Activated T-cell treated with anti-CD3 and anti-CD28 coated beads for 1 hour (primary cell): Measurements from ENCODE around the gene ADORA2B.
"Not testable (repeated sequence)": the region's sequence is repeated elsewhere in the genome, so short reads cannot be mapped to it uniquely, and the experiment has no call there.

Source experiments
- DNase-seq: peaks from one replicate; pipeline ENCODE4 v3.0.0-alpha.2; 2020; ENCODE audit warnings: low read depth

The ADORA2B gene

DNA sequence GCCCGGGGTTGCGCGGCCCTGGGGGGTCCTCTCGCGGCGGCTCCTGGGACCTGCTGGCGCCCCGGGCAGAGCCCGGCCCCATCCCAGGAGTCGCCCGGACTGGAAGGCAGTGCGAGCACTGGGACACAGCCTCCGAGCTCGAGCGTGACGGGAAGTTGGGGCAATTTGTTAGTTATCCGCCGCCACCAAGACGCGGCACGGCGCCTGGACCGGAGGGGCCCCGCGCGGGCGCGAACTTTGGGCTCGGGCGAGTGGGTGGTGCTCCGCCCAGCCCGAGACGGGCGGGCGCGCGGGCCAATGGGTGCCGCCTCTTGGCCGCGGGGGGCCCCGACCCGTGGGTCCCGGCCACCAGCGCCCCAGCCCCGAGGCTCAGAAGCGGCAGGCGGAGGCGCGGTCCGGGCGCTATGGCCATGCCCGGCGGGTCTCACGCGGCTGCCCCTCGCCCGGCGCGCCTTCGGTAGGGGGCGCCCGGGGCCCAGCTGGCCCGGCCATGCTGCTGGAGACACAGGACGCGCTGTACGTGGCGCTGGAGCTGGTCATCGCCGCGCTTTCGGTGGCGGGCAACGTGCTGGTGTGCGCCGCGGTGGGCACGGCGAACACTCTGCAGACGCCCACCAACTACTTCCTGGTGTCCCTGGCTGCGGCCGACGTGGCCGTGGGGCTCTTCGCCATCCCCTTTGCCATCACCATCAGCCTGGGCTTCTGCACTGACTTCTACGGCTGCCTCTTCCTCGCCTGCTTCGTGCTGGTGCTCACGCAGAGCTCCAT lies at the start of gene ADORA2B:
Gene ADORA2B, plus strand, starts transcription at position 372 of the 768 bp plus-strand sequence. Its CDS starts 119 bp downstream, at position 491.
- DNase-seq, result peak; percentile 19

DNA sequence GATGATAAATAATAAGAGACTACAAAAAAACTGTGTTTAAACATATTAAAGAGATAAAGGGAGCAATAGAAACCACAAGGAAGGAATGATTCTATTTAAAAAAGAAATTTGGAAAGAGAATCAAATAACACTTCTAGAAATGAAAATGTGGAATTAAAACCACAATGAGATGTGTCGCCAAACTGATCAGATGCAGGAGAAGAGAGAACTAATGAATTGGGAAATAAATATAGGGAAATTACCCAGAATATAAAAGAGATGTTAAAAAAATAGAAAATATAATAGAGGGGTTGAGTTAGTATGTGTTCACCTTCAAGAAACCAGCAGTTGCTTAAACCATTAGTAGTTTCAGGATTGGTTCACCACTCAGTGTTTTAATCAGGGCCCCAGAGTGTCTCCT lies 48.7 kb upstream of the ADORA2B start:
- no peak for DNase-seq

DNA sequence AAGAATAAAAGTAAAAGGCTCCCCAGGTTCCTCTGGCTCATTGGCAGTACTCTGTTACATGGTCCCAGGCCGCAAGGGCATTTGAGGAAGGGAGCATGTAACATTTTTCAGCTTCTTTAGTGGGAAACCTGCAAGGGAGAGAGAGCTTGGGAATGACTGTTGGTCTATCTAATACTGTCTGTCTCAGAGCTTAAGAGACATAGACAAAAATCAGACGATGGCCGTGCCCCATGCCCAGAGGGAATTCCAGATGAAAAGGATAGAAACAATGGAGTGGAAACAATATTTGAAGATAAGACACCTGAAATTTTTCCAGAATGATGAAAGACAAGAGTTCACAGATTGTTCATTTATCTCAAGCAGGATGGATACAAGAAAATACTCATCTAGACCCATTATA lies 48.1 kb upstream of the ADORA2B start:
- DNase-seq, result no peak

DNA sequence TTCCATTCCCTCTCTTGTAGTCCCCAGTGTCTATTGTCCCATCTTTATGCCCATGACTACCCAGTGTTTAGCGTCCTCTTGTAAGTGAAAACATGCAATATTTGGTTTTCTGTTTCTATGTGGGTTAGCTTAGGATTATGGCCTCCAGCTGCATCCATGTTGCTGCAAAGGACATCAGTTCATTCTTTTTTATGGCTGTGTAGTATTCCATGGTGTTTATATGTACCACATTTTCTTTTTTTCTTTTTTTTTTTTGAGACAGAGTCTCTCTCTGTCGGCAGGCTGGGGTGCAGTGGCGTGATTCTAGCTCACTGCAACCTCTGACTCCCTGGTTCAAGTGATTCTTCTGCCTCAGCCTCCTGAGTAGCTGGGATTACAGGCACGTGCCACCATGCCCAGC lies 45.3 kb upstream of the ADORA2B start:
- not testable (repeated sequence) for DNase-seq

DNA sequence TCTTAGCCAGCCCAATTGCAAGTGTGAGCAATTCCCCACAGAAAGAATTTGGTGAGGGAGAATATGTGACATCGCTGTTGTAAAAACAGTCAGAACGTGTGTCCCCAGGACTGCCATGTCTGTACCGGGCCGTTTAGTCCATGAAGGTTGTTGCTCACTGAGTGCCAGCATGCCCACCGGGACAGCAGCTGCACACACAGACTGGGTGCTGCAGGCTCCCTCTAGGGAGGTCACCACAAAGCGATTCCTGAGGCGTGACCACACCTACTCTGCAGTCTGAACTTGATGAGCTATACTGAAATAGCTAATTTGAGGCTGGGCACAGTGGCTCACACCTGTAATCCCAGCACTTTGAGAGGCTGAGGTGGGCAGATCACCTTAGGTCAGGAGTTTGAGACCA lies 44.1 kb upstream of the ADORA2B start:
- no peak for DNase-seq

DNA sequence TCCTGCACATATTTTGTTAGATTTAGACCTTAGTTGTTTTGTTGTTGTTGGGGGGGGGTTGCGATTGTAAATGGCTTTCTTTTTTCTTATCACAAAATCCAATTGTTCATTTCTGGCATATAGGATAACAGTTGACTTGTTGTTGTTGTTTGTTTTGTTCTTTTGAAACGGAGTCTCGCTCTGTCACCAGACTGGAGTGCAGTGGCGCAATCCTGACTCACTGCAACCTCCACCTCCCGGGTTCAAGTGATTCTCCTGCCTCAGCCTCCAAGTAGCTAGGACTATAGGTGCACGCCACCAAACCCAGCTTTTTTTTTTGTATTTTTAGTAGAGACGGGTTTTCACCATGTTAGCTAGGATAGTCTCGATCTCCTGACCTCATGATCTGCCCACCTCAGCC lies 39.7 kb upstream of the ADORA2B start:
- DNase-seq, result not testable (repeated sequence)

DNA sequence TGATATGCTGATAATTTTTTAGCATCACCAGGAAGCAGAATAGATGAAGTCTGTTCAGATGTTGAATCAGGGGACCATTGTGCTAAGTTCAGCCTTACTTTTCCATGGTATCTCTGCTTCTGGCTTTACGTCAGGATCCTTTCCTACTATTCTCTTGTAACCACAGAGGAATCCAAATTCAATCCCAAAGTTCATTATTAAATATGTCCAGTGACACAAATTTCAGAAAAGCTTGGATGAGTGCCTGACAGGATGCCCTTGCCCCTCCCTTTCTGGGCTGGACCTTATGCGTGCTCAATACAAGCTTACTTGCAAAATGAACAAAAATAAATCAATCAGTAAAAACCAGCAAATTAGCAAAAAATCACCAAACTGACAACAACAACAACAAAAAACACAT lies 37.6 kb upstream of the ADORA2B start:
- DNase-seq, result no peak

DNA sequence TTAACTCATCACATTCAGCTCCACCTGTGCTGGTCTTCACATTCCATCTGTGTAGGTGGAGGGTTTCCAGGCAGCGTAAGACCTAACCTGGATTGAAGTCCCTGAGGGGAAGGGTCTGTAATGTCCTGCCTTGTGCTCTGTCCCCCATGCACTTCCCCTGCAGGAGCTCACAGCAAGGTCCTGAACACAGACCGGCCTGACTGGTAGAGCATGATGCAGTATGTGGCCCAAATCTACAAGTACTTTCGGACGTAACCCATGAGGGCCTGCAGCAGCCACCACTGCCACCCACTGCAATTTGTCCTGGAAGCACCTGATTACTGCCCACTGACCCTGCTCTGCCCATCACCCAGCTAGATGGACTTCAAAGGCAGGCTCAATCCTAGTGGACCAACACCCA lies 36.6 kb upstream of the ADORA2B start:
- DNase-seq, result no peak

DNA sequence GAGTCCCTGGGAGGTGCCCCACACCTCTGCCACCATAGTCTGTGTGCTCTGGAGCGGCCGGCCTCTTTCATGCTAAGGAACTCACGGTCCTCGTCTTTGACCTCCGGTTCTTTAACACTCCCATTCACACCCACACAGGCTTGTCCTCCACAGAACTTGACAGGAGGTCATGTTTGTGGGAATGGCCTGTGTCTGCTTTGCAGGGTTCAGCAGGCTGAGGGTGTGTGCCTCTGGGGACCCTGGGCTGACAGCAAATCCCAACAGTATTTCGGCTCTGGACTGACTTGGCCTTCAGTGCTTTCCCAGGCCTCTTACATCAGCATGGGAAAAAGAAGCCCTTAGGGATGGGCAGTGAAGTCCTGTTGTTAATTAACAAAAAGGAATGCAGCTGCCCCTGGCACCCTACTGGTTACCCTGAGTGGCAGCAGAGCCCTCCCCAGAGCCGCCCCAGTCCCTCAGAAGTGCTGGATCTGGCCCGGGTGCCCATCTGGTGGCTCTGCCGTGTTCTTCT lies 35.4 kb upstream of the ADORA2B start:
- DNase-seq, result no peak

DNA sequence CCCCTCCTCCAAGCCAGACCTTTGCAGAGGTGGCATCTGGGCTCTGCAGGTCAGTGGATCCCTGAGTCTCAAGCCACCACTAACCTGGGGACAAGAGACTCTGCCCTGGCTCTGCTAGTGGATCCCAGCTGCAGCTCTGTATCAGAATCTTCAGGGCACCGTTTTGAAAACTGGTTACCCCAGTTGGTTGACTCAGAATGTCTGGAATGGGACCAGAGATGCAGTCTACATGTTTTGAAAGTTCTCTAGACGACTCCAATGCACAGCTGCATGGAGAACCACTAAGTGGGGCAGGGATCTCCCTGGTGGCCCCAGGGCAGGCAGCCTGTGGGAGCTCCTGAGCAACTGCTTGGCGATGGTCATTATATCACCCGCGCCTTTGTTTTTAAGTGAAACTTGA lies 34.1 kb upstream of the ADORA2B start:
- no peak for DNase-seq

DNA sequence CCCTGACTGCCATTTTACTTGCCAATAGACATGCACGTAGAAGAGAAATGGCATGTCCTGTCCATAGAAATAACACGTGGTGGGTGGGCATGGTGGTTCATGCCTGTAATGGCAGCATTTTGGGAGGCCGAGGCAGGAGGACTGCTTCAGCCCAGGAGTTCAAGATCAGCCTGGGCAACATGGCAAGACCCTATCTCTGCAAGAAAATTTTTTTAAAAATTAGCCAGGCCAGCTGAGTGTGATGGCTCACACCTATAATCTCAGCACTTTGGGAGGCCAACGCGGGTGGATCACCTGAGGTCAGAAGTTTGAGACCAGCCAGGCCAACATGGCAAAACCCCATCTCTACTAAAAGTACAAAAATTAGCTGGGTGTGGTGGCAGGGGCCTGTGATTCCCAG lies 33.2 kb upstream of the ADORA2B start:
- DNase-seq, result not testable (repeated sequence)

DNA sequence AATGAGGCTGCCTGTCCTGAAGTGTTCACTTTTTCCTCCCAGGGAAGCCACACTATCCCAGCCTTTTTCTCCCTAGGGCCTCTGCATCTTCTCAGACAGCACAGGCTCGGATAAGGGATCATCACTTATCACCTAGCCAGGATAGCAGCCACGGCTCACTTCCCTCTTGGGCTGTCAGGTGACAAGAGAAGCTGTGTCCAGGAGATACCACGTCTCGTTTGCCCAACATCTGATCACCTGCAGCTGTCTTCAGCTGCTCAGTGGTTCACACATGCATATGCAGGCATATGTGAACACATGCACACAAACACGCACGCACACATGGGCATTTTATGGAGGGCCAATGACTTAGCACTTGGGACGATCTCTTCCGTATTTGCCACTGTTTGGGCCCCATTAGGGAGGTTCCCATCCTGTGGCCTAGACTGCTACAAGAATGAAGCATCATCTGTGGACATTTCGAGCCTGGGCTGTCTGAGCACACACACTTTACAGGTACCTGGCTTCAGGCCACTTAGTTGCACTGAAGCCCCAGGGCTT lies 32.4 kb upstream of the ADORA2B start:
- DNase-seq, result no peak

DNA sequence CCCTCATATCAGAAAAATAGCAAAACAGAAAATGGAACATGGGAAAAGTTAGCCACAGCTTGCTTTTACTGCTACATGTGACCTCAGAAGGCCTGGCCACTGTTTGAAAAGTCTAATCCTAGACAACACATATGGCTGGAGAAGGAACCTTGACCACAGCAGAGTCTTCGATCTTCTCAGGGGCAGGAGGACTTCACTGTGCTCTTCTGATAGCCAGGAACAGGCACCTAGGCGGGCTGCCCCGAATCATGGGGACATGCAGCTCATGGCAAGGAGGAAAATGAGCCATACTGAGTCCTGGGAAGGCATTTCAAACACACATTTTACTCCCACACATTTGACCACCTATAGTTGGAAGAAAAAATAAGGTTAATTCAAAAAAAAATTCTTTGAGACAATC lies 31.1 kb upstream of the ADORA2B start:
- DNase-seq, result no peak

DNA sequence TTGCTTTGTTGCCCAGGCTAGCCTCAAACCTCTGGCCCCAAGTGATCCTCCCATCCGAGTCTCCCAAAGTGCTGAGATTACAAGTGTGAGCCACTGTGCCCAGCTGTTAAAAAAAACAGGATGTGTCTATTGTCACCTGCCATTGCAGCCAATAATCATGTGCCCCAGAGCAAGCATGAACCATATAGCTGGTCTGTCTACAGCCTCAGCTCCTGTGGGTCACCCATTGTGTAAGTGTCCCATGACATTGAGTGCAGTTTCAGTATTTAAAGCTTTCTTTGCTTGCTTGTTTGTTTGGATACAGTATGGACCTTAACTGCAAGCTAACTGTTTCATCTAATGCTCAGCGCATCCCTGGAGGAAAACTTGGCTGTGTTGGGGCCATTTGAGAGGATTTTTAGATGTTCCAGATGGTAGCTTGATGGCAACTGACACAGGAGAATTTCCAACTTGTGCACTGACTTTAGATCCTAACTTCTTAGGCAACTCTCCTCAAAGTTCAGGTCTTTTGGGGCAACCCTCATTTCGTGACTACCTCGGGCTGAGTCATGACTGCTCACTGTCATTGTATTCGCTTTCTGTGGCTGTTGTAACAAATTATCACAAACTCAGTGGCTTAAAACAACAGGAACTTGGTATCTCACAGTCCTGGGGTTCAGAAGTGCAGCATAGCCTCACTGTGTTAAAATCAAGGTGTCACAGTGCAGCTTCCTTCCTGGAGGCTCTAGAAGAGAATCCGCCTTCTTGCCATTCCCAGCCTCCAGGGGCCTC lies 30.3 kb upstream of the ADORA2B start:
- no peak for DNase-seq

DNA sequence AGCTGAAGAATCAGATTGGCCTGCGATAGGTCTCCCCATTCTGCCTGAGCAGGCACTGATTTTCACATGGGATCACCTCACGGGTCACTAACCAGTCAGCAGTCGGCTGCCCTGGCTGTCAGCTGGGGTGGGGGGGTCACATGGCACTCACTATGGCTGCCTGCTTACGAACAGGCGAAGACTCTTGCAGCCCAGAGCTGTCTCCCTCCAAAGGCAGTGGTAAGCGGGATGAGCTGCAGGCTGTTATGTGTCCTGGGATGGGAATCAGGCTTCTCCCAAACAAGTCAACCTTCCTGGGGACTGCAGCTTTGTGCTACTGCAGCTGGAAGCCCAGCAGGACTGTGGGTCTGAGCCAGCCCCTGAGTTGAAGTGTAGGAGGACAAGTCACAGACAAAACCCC lies 29.0 kb upstream of the ADORA2B start:
- DNase-seq, result no peak

DNA sequence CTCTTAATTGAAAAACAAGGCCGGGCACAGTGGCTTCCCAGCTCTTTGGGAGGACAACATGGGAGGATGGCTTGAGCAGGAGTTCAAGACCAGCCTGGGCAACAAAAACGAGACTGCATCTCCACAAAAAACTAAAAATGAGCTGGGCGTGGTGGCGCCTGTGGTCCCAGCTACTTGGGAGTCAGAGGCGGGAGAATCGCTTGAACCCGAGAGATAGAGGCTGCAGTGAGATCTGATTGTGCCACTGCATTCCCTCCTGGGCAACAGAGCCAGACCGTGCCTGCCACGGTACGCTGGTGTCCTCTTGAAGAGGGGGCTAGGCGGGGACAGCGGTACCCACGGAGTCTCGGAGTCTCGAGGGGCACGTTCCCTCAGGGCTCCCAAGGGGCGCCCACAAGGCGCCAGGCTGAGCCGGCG lies 27.9 kb upstream of the ADORA2B start:
- no peak for DNase-seq

DNA sequence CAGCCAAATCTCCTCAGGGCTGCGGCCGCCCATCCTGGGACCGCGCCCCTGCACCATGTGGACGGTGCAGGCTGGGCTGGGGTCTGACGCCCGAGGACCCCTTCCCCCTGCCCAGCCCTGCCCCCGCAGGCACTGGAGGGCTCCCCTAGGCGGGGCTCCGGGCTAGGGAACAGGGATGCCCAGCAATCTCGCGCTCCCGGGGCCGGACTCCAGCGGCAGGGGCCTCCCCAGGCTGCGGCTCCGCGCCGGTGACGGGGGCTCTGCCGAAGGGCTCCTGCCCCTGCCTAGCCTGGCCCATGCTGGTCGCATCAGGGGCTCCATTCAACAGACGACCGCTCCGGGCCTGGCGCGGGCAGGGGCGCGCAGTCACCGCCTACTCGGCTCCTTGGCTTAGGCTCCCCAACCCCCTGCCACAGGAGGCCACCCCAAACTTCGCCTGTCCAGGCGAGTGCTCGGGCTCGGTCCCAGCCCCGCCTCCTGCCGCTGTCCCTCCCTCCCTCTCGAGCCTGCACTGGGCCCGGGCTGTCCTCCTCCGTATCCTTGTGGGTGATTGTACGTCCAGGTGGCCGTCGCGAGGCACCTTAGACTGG lies 27.4 kb upstream of the ADORA2B start:
- no peak for DNase-seq

DNA sequence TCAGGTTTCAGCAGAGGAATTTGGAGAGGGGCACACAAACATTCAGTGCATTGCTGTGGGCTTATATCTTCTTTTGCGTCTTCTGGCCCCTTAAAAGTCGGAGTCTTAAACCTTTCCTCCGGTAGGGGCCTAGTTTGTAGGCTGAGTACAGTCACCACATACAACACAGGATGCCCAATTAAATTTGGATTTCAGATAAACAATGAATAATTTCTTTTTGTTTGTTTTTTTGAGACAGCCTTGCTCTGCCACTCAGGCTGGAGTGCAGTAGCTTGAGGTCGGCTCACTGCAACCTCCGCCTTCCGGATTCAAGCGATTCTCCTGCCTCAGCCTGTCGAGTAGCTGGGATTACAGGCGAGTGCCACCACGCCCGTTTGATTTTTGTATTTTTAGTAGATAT lies 26.7 kb upstream of the ADORA2B start:
- no peak for DNase-seq

DNA sequence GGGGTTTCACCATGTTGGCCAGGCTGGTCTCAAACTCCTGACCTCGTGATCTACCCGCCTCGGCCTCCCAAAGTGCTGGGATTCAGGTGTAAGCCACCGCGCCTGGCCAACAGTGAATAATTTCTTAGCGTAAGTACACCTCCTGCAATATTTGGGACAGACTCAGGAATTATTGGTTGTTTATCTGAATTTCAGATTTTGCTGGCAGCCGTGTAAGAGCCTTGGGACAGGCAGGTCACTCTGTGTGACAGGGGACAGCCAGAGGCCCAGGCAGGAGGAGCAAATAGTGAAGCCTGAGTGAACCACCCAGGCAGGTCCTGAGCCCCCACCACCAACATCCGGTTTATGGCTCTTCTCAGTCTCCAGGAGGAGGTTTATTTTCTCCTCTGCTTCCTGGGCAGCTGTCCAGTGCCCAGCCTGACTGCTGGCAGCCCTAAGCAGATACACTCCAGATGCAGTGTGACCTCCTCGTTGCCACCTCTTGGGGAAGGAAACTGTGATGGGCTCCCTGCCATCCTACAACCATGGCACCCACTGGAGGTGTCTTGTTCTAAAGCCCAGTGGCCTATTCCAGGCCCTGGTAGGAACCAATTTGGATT lies 26.2 kb upstream of the ADORA2B start:
- DNase-seq, result no peak

DNA sequence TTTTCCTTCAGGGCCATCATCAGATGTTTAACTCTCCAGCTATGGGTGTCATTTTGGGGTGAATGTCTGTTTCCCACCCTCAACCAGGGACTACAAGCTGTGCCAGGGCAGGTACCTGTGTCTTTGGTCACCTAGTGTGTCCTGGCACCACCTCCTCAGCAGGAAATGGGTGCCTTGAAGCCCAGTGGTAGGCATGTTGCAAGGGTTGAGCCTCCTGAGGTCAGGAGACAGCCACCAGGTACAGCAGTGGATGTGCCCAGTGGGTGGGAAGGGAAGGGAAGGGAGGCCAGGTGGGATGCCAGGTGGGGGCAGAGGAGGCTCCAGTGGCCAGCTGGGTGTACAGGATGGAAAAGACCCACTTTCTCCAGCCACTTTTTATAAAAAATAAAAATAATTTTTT lies 25.5 kb upstream of the ADORA2B start:
- no peak for DNase-seq

DNA sequence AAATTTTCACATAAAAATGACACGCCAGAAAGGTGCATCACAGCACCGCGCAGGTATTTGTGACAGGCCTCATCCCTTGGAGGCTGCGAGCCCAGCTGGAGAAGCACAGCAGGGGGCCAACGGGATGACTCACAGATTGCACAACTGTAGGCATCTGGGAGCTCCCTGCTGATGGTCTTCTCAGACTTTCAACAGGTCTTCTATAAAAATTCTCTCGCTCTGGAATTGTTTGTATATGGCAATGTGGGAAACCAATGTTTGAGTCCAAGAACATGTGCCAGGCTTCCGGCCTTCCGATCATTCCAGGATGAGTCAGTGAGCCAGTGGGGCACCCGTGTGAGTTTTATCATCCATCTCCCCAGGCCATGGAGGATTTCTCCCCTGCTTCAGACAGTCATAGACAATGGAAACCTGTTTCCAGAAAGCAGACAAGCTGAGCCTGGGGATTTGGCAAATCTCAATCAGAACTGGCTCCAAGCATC lies 24.1 kb upstream of the ADORA2B start:
- DNase-seq, result no peak

DNA sequence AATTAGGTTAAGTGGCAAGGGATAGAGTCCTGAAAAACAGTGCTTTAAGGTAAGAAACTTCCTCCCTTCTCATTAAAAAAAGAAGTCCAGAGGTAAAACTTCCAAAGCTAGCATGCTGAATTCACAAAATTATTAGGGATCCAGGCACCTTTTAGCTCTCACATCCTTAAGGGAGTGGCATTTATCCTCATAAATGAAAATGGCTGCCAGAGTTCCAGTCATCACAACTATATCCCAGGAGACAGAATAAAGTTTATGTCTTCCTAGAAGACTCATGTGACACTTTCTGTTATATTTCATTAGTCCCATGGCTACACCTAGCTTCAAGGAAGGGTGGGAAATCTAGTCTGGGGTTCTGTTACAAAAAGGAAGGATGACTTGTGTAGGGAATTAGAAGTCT lies 23.3 kb upstream of the ADORA2B start:
- DNase-seq, result no peak
